H9 (cell line): ENCODE results near the gene C19orf81. TPM values are rescaled to one million over a fixed set of nuclear protein-coding genes. Genes with fewer than 3 reads are reported as not detected.

Source experiments
- DNase-seq: peaks from one replicate; pipeline ENCODE4 v3.0.0-alpha.2; 2017
- H2AFZ ChIP-seq: one replicate; pipeline ENCODE4 v1.6.1; 2013; ENCODE audit warnings: mild to moderate bottlenecking, low read length, control low read depth, moderate library complexity
- H2AK5ac ChIP-seq: 2 replicates; pipeline ENCODE4 v1.6.1; 2013; ENCODE audit warnings: low read length, control low read depth, mixed read lengths; ENCODE audit not compliant: insufficient read length
- H2BK120ac ChIP-seq: one replicate; pipeline ENCODE4 v1.6.1; 2013; ENCODE audit warnings: low read depth, mild to moderate bottlenecking, low read length, control low read depth, inconsistent platforms; ENCODE audit not compliant: poor library complexity, severe bottlenecking
- H2BK12ac ChIP-seq: 2 replicates; pipeline ENCODE4 v1.6.1; 2013; ENCODE audit warnings: low read length, control low read depth, mixed read lengths, low read depth; ENCODE audit not compliant: insufficient read length
- H2BK15ac ChIP-seq: 2 replicates; pipeline ENCODE4 v1.6.1; 2013; ENCODE audit warnings: low read depth, low read length, control low read depth
- H2BK20ac ChIP-seq: one replicate; pipeline ENCODE4 v1.6.1; 2013; ENCODE audit warnings: low read depth, mild to moderate bottlenecking, low read length, control low read depth, inconsistent platforms; ENCODE audit not compliant: poor library complexity, severe bottlenecking
- H2BK5ac ChIP-seq: 2 replicates; pipeline ENCODE4 v1.6.1; 2013; ENCODE audit warnings: low read length, control low read depth, mixed read lengths; ENCODE audit not compliant: insufficient read length
- H3K14ac ChIP-seq: 2 replicates; pipeline ENCODE4 v1.6.1; 2013; ENCODE audit warnings: low read length, control low read depth; ENCODE audit not compliant: insufficient read depth
- H3K18ac ChIP-seq: 2 replicates; pipeline ENCODE4 v1.6.1; 2013; ENCODE audit warnings: low read depth, mild to moderate bottlenecking, mixed read lengths, low read length, control low read depth; ENCODE audit not compliant: insufficient read length
- H3K23ac ChIP-seq: 2 replicates; pipeline ENCODE4 v1.6.1; 2013; ENCODE audit warnings: low read length, control low read depth, mixed read lengths, low read depth; ENCODE audit not compliant: insufficient read length
- H3K23me2 ChIP-seq: 2 replicates; pipeline ENCODE4 v1.6.1; 2013; ENCODE audit warnings: low read depth, mild to moderate bottlenecking, mixed read lengths, low read length, control low read depth; ENCODE audit not compliant: insufficient read length, poor library complexity, severe bottlenecking
- H3K27ac ChIP-seq: 2 replicates; pipeline ENCODE4 v1.5.1; 2013; ENCODE audit warnings: low read length, control low read depth, mixed read lengths, low read depth; ENCODE audit not compliant: insufficient read length
- H3K27me3 ChIP-seq: 2 replicates; pipeline ENCODE4 v1.6.1; 2013; ENCODE audit warnings: low read length, control low read depth, inconsistent platforms; ENCODE audit not compliant: insufficient read depth
- H3K4ac ChIP-seq: 2 replicates; pipeline ENCODE4 v1.6.1; 2013; ENCODE audit warnings: low read depth, mild to moderate bottlenecking, control low read depth, inconsistent platforms, low read length, moderate library complexity
- H3K4me1 ChIP-seq: 2 replicates; pipeline ENCODE4 v1.6.1; 2013; ENCODE audit warnings: low read length, control low read depth, inconsistent platforms; ENCODE audit not compliant: insufficient read depth
- H3K4me2 ChIP-seq: 2 replicates; pipeline ENCODE4 v1.6.1; 2013; ENCODE audit warnings: low read length, control low read depth, mixed read lengths; ENCODE audit not compliant: insufficient read length, insufficient read depth
- H3K56ac ChIP-seq: 2 replicates; pipeline ENCODE4 v1.6.1; 2013; ENCODE audit warnings: low read depth, mild to moderate bottlenecking, mixed read lengths, low read length, control low read depth; ENCODE audit not compliant: insufficient read length
- H3K79me1 ChIP-seq: 2 replicates; pipeline ENCODE4 v1.6.1; 2013; ENCODE audit warnings: low read depth, mild to moderate bottlenecking, moderate library complexity, low read length, control low read depth, inconsistent platforms; ENCODE audit not compliant: insufficient read depth, poor library complexity, severe bottlenecking
- H3K79me2 ChIP-seq: 2 replicates; pipeline ENCODE4 v1.6.1; 2013; ENCODE audit warnings: low read length, control low read depth, inconsistent platforms; ENCODE audit not compliant: insufficient read depth
- H3K9ac ChIP-seq: 2 replicates; pipeline ENCODE4 v1.6.1; 2013; ENCODE audit warnings: low read length, control low read depth, mixed read lengths; ENCODE audit not compliant: insufficient read length; ENCODE audit errors: extremely low read depth
- H3K9me3 ChIP-seq: one replicate; pipeline ENCODE4 v1.6.1; 2013; ENCODE audit warnings: low read depth, low read length, inconsistent platforms; ENCODE audit not compliant: control insufficient read depth
- H3T11ph ChIP-seq: one replicate; pipeline ENCODE4 v1.6.1; 2013; ENCODE audit warnings: mild to moderate bottlenecking, low read length, control low read depth, inconsistent platforms
- H4K20me1 ChIP-seq: one replicate; pipeline ENCODE4 v1.6.1; 2013; ENCODE audit not compliant: control insufficient read depth, insufficient read length, insufficient read depth
- H4K5ac ChIP-seq: 2 replicates; pipeline ENCODE4 v1.6.1; 2013; ENCODE audit warnings: low read depth, mild to moderate bottlenecking, mixed read lengths, low read length, control low read depth; ENCODE audit not compliant: insufficient read length
- H4K8ac ChIP-seq: replicated peaks from 2 replicates; pipeline ENCODE4 v1.6.1; 2013; ENCODE audit warnings: low read length, control low read depth, mixed read lengths, low read depth; ENCODE audit not compliant: insufficient read length
- H4K91ac ChIP-seq: 2 replicates; pipeline ENCODE4 v1.6.1; 2013; ENCODE audit warnings: low read depth, mild to moderate bottlenecking, moderate library complexity, mixed read lengths, low read length, control low read depth; ENCODE audit not compliant: insufficient read length
- H3K27ac Mint-ChIP-seq, 3 experiments: 2 replicates in 2 of 3; 3 replicates in 1 of 3; pipeline ENCODE4 v1.8.0; 2020 to 2021; ENCODE audit warnings: mixed read lengths in 3 of 3, mild to moderate bottlenecking in 1 of 3, moderate library complexity in 1 of 3
- H3K27me3 Mint-ChIP-seq: 2 replicates; pipeline ENCODE4 v1.8.0; 2021; ENCODE audit warnings: low read depth, mild to moderate bottlenecking, moderate library complexity, mixed read lengths
- H3K36me3 Mint-ChIP-seq, 3 experiments: 2 replicates in 2 of 3; 3 replicates in 1 of 3; pipeline ENCODE4 v1.8.0; 2020 to 2021; ENCODE audit warnings: low read depth in 3 of 3, mixed read lengths in 3 of 3; ENCODE audit not compliant: insufficient read depth in 1 of 3
- H3K4me1 Mint-ChIP-seq, 2 experiments: 2 replicates each; pipeline ENCODE4 v1.8.0; 2020; ENCODE audit warnings: mixed read lengths in 2 of 2
- H3K4me3 Mint-ChIP-seq, 2 experiments: 2 replicates in 1 of 2; 3 replicates in 1 of 2; pipeline ENCODE4 v1.8.0; 2020 to 2021; ENCODE audit warnings: mild to moderate bottlenecking in 2 of 2, mixed read lengths in 2 of 2, moderate library complexity in 1 of 2
- H3K9me3 Mint-ChIP-seq, 2 experiments: 2 replicates in 1 of 2; 3 replicates in 1 of 2; pipeline ENCODE4 v1.8.0; 2020; ENCODE audit warnings: mild to moderate bottlenecking in 2 of 2, mixed read lengths in 2 of 2, moderate library complexity in 1 of 2
- CTCF ChIP-seq: fragments of 200-600 bp; sonication (generic); conservative IDR thresholded peaks from 3 replicates; pipeline ENCODE4 v1.8.0; 2021; ENCODE audit warnings: antibody characterized with exemption, mild to moderate bottlenecking
- WGBS: extraction: QIAGEN DNeasy Blood & Tissue Kit; methylation state at CpG from one replicate; pipeline ENCODE4 v1.1.7; 2013; ENCODE audit warnings: missing lambda C conversion rate, low lambda C conversion rate, mixed read lengths; ENCODE audit not compliant: insufficient read length; ENCODE audit errors: extremely low coverage; 5-methylcytosine and 5-hydroxymethylcytosine counted together
- total RNA-seq: library from RNA; stranded (reverse); gene quantifications from 2 replicates; pipeline ENCODE4 v1.2.1, GENCODE V29; 2021

Gene C19orf81
- total RNA-seq, 1 experiment from 2014 or later = 11.0 TPM

- Histone ChIP-seq H3K23me2 (peaks cover 7% of the 10 kb centered on the region), H2BK12ac (no peak overlapping the region), H2AFZ (no peak overlapping the region), H2BK120ac (no peak overlapping the region), H4K5ac (no peak overlapping the region), H3K4me1 (no peaks in the 10 kb centered on the region), H4K8ac (no peak overlapping the region), H2BK15ac (no peak overlapping the region), H4K20me1 (no peaks in the 10 kb centered on the region), H3T11ph (no peak overlapping the region), H3K4me2 (peak overlapping the region; percentile 50), H3K79me1 (no peaks in the 10 kb centered on the region), H3K27ac (no peak overlapping the region), H2AK5ac (no peak overlapping the region), H3K18ac (no peak overlapping the region), H3K23ac (no peak overlapping the region), H4K91ac (no peak overlapping the region), H3K56ac (no peak overlapping the region), H3K14ac (no peak overlapping the region), H3K9ac (no peak overlapping the region), H3K27me3 (peaks cover 6% of the 10 kb centered on the region; the same call in 1 of the 2 replicates), H2BK20ac (no peak overlapping the region), H3K79me2 (no peaks in the 10 kb centered on the region), H3K4ac (no peak overlapping the region), H2BK5ac (no peak overlapping the region), H3K9me3 (peaks cover 17% of the 10 kb centered on the region)
- Mint-ChIP-seq H3K36me3 (peaks cover 9 to 26% (median 22%) of the 10 kb centered on the region in 3 experiments; a peak in 6 of 7 replicates), H3K4me1 (peaks cover 8 to 14% of the 10 kb centered on the region in 2 experiments), H3K4me3 (peak overlapping the region; percentile 77 to 92), H3K27ac (no peak overlapping the region), H3K9me3 (peaks cover 25 to 26% of the 10 kb centered on the region in 2 experiments), H3K27me3 (peaks cover 51% of the 10 kb centered on the region)
- TF ChIP-seq CTCF = no peak
- no peak for DNase-seq
- no CpG with 5 or more reads among the region's 10 CpGs for WGBS
These were observed 10.6 kb upstream of the C19orf81 start for GRCh38 chr19:50638600-50638999.
